ENCODE data around the gene HMCN2. TPM values are rescaled to one million over a fixed set of nuclear protein-coding genes. Genes with fewer than 3 reads are reported as not detected.

HMCN2 gene
- total and polyA plus RNA-seq, 2 donors (not counting 1 experiment from before 2014, with no cell fraction given), result 0.01 TPM; not detected in 1

GRCh38 chr9:130453487-130453886 is 187.9 kb downstream of the HMCN2 start:
- Mint-ChIP-seq H3K9me3 (ENCODE audit: insufficient read depth) (no peaks in the 10 kb centered on the region), H3K4me3 (no peak overlapping the region), H3K4me1 (no peaks in the 10 kb centered on the region), H3K27ac (no peak overlapping the region), H3K27me3 (peaks cover 12% of the 10 kb centered on the region)
- CTCF ChIA-PET, result interaction anchor here (0.6 to 1.3 kb wide), 3 partner anchors 229 to 232 kb away, joined by 3 to 7 read pairs (median 5); no protein-coding TSS in a partner anchor
- H3K79me2 ChIP-seq (ENCODE audit: control insufficient read depth, insufficient read depth, low read length), result no peaks in the 10 kb centered on the region
- H3K27ac ChIP-seq (ENCODE audit: low read length in 2 of 2), result no peak overlapping the region
- no peak for TF ChIP-seq CTCF (IDR thresholded peaks at IDR 0.05)
- TF ChIP-seq EZH2 (IDR thresholded peaks at IDR 0.05; ENCODE audit: borderline replicate concordance, insufficient read depth, low read depth, low read length, poor library complexity, severe bottlenecking), result no peak
- POLR2A ChIA-PET, result no interaction called here
- ATAC-seq (ENCODE audit: low read depth), result no peak
- H3K4me2 ChIP-seq (replicated peaks; ENCODE audit: low read depth, low read length, poor library complexity, severe bottlenecking), result no peak overlapping the region
- H3K4me1 ChIP-seq (ENCODE audit: control insufficient read depth in 2 of 2, insufficient read depth in 2 of 2, low read length in 2 of 2), result no peaks in the 10 kb centered on the region
- peaks cover 0 to 3% (median 0%) of the 10 kb centered on the region in 3 donors for H3K9me3 ChIP-seq (ENCODE audit: control extremely low read depth in 1 of 3, control insufficient read depth in 2 of 3, insufficient read depth in 1 of 3, low read length in 2 of 3)
- intact Hi-C loops (cut with micrococcal nuclease), result no loop called here
- 49% methylated on average over 7 of the region's 7 CpGs for WGBS (ENCODE audit: insufficient coverage)
- H3K9ac ChIP-seq (ENCODE audit: low read length), result no peak overlapping the region
- H3K4me3 ChIP-seq (ENCODE audit: control extremely low read depth in 1 of 5, extremely low read depth in 1 of 5, insufficient read depth in 1 of 5, low read depth in 2 of 5, low read length in 4 of 5), result no peak overlapping the region
- H4K20me1 ChIP-seq (ENCODE audit: control insufficient read depth, insufficient read depth, low read length, poor library complexity, severe bottlenecking), result no peaks in the 10 kb centered on the region
- DNase-seq, result no peak
- H2AFZ ChIP-seq (ENCODE audit: insufficient read depth, low read depth, low read length, poor library complexity, severe bottlenecking), result no peak overlapping the region
- H3K27me3 ChIP-seq (replicated peaks in 1 of 4; ENCODE audit: control extremely low read depth in 1 of 4, control insufficient read depth in 3 of 4, insufficient read depth in 4 of 4, low read length in 3 of 4), result peaks cover 0 to 3% (median 0%) of the 10 kb centered on the region in 4 experiments
- no peaks in the 10 kb centered on the region for H3K36me3 ChIP-seq (replicated peaks in 1 of 2; ENCODE audit: control extremely low read depth in 1 of 2, control insufficient read depth in 1 of 2, extremely low read depth in 1 of 2, insufficient read depth in 2 of 2, low read length in 1 of 2)

GRCh38 chr9:130454096-130454811 is 188.7 kb downstream of the HMCN2 start:
- Histone ChIP-seq H3K9ac (ENCODE audit: low read length) (no peak overlapping the region), H3K4me1 (ENCODE audit: control insufficient read depth in 2 of 2, insufficient read depth in 2 of 2, low read length in 2 of 2) (no peaks in the 10 kb centered on the region), H3K27ac (ENCODE audit: low read length in 2 of 2) (no peak overlapping the region), H3K27me3 (replicated peaks in 1 of 4; ENCODE audit: control extremely low read depth in 1 of 4, control insufficient read depth in 3 of 4, insufficient read depth in 4 of 4, low read length in 3 of 4) (peaks cover 0 to 3% (median 0%) of the 10 kb centered on the region in 4 experiments), H4K20me1 (ENCODE audit: control insufficient read depth, insufficient read depth, low read length, poor library complexity, severe bottlenecking) (no peaks in the 10 kb centered on the region), H3K9me3 (ENCODE audit: control extremely low read depth in 1 of 3, control insufficient read depth in 2 of 3, insufficient read depth in 1 of 3, low read length in 2 of 3) (peaks cover 0 to 4% (median 0%) of the 10 kb centered on the region in 3 donors), H3K79me2 (ENCODE audit: control insufficient read depth, insufficient read depth, low read length) (no peaks in the 10 kb centered on the region), H3K36me3 (replicated peaks in 1 of 2; ENCODE audit: control extremely low read depth in 1 of 2, control insufficient read depth in 1 of 2, extremely low read depth in 1 of 2, insufficient read depth in 2 of 2, low read length in 1 of 2) (no peaks in the 10 kb centered on the region), H2AFZ (ENCODE audit: insufficient read depth, low read depth, low read length, poor library complexity, severe bottlenecking) (no peak overlapping the region), H3K4me2 (replicated peaks; ENCODE audit: low read depth, low read length, poor library complexity, severe bottlenecking) (no peak overlapping the region), H3K4me3 (ENCODE audit: control extremely low read depth in 1 of 5, extremely low read depth in 1 of 5, insufficient read depth in 1 of 5, low read depth in 2 of 5, low read length in 4 of 5) (no peak overlapping the region)
- H3K4me3 Mint-ChIP-seq, result no peak overlapping the region
- CTCF ChIA-PET, result interaction anchor here (1.1 to 1.3 kb wide), 2 partner anchors 228 to 230 kb away, joined by 5 to 7 read pairs; no protein-coding TSS in a partner anchor
- H3K4me1 Mint-ChIP-seq, result no peaks in the 10 kb centered on the region
- TF ChIP-seq CTCF (IDR thresholded peaks at IDR 0.05), result no peak
- TF ChIP-seq EZH2 (IDR thresholded peaks at IDR 0.05; ENCODE audit: borderline replicate concordance, insufficient read depth, low read depth, low read length, poor library complexity, severe bottlenecking), result no peak
- intact Hi-C loops (cut with micrococcal nuclease), result no loop called here
- no peak for ATAC-seq (ENCODE audit: low read depth)
- no peak overlapping the region for H3K27ac Mint-ChIP-seq
- H3K9me3 Mint-ChIP-seq (ENCODE audit: insufficient read depth), result no peaks in the 10 kb centered on the region
- POLR2A ChIA-PET, result no interaction called here
- 91% methylated on average over 8 of the region's 10 CpGs for WGBS (ENCODE audit: insufficient coverage)
- no peak for DNase-seq
- H3K27me3 Mint-ChIP-seq, result peaks cover 15% of the 10 kb centered on the region
